NCI-H1694 (cell line): Measurements from ENCODE around the gene LY86.
"Not testable (repeated sequence)": the region's sequence is repeated elsewhere in the genome, so short reads cannot be mapped to it uniquely, and the experiment has no call there.

Source experiments
- DNase-seq: peaks from one replicate; lab custom pipeline; 2025; lab: John Stamatoyannopoulos, UW

The LY86 gene

GRCh38 chr6:6596529-6597328 lies 8.2 kb downstream of the LY86 start:
- DNase-seq = no peak

- DNase-seq = no peak
These were observed 9.2 kb downstream of the LY86 start for GRCh38 chr6:6597682-6598081.

- no peak for DNase-seq
These were observed 11.0 kb downstream of the LY86 start for GRCh38 chr6:6599468-6599873.

GRCh38 chr6:6600875-6601274 lies 12.4 kb downstream of the LY86 start:
- no peak for DNase-seq

GRCh38 chr6:6602262-6602661 lies 13.7 kb downstream of the LY86 start:
- DNase-seq = no peak

GRCh38 chr6:6603317-6603716 lies 14.8 kb downstream of the LY86 start:
- DNase-seq = no peak

- DNase-seq = no peak
These were observed 15.5 kb downstream of the LY86 start for GRCh38 chr6:6604015-6604414.

- DNase-seq = no peak
These were observed 16.0 kb downstream of the LY86 start for GRCh38 chr6:6604566-6604965.

GRCh38 chr6:6605873-6606272 lies 17.4 kb downstream of the LY86 start:
- no peak for DNase-seq

GRCh38 chr6:6606391-6607030 lies 18.0 kb downstream of the LY86 start:
- not testable (repeated sequence) for DNase-seq

GRCh38 chr6:6609450-6609849 lies 20.9 kb downstream of the LY86 start:
- no peak for DNase-seq

- no peak for DNase-seq
These were observed 21.6 kb downstream of the LY86 start for GRCh38 chr6:6610031-6610591.

- no peak for DNase-seq
These were observed 23.0 kb downstream of the LY86 start for GRCh38 chr6:6611486-6611885.

- no peak for DNase-seq
These were observed 23.8 kb downstream of the LY86 start for GRCh38 chr6:6612308-6612707.

- DNase-seq = not testable (repeated sequence)
These were observed 24.7 kb downstream of the LY86 start for GRCh38 chr6:6613103-6613718.

- no peak for DNase-seq
These were observed 25.8 kb downstream of the LY86 start for GRCh38 chr6:6614096-6614982.

GRCh38 chr6:6614983-6615349 lies 26.4 kb downstream of the LY86 start:
- no peak for DNase-seq

GRCh38 chr6:6616656-6617055 lies 28.1 kb downstream of the LY86 start:
- DNase-seq = no peak

GRCh38 chr6:6619021-6619794 lies 30.7 kb downstream of the LY86 start:
- DNase-seq = peak; percentile 58

- DNase-seq = no peak
These were observed 32.4 kb downstream of the LY86 start for GRCh38 chr6:6620766-6621425.

- peak; percentile 92 for DNase-seq
These were observed 34.0 kb downstream of the LY86 start for GRCh38 chr6:6622501-6622900.
